Activated CD8-positive, alpha-beta memory T cell treated with anti-CD3 and anti-CD28 coated beads for 48 hours (primary cell): ENCODE data around the gene TMPRSS11F.
"Not testable (repeated sequence)": the region's sequence is repeated elsewhere in the genome, so short reads cannot be mapped to it uniquely, and the experiment has no call there.

Experiments
- DNase-seq, 3 experiments: peaks; one replicate each; pipeline ENCODE4 v3.0.0-alpha.2; 2020; ENCODE audit warnings: low read depth in 2 of 3, low spot score in 2 of 3

Gene TMPRSS11F

GRCh38 chr4:68129793-68130192 is at the start of gene TMPRSS11F:
TMPRSS11F (minus strand) TSS chr4:68129869; CDS start chr4:68129820, 49 bp downstream.
- no peak for DNase-seq

- no peak for DNase-seq
Measured at GRCh38 chr4:68176904-68177303, 47.2 kb upstream of the TMPRSS11F start.

DNA sequence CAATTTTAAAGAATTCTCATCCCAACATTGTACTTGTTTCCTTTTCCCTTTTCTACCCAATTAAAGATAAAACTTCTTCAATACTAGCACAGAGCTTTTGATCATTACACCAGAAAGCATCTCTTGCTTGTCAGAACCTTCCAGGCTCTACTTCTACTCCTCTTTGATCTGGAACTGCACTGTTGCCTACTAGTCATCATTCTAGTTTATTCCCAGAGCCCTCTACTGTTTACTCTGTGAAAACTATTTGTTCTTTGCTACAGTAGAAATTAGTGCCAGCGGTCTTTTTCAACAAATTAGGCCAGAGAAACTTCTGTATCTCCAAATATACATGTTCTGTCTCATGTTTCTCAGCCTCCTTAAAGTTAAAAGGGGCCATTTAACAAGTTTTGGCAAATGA is 46.8 kb upstream of the TMPRSS11F start:
- DNase-seq: no peak

- no peak for DNase-seq
Measured at GRCh38 chr4:68175562-68176155, 46.0 kb upstream of the TMPRSS11F start.

DNA sequence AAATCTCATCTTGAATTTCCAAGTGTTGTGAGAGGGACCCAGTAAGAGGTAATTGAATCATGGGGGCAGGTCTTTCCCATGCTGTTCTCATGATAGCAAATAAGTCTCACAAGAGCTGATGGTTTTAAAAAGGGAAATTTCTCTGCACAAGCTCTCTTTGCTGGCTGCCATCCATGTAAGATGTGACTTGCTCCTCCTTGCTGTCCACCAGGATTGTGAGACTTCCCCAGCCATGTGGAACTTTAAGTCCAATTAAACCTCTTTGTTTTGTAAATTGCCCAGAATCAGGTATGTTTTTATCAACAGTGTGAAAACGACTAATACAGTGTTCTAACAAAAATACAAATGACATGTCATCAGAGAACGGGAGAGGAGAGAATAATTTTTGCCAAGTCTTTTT is 44.7 kb upstream of the TMPRSS11F start:
- not testable (repeated sequence) for DNase-seq

DNA sequence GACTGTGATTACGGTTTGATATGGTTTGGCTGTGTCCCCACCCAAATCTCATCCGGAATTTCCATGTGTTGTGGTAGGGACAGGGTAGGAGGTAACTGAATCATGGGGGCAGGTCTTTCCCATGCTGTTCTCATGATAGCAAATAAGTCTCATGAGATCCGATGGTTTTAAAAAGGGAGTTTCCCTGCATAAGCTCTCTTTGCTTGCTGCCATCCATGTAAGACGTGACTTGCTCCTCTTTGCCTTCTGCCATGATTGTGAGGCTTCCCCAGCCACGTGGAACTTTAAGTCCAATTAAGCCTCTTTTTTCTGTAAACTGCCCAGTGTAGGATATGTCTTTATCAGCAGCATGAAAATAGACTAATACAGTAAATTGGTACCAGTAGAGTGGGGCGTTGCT is 42.5 kb upstream of the TMPRSS11F start:
- not testable (repeated sequence) for DNase-seq

DNA sequence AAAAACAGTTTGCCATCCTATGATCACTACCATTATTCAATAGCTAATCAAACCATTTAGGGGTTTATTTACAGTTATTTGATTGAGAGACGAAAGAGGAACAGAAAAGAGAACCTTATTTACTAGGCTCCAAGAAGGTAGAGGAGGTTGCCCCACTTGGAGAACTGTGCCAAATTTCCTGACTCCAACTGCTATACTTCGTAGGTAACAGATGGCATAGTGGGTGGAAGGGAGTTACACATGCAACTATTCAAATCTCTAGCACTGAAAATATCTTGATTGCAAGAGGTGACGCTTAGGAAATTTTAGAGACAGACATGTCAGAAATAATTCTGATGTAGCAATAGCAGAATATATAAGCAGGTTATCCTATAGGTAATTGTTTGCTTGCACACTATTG is 38.0 kb upstream of the TMPRSS11F start:
- no peak for DNase-seq

DNA sequence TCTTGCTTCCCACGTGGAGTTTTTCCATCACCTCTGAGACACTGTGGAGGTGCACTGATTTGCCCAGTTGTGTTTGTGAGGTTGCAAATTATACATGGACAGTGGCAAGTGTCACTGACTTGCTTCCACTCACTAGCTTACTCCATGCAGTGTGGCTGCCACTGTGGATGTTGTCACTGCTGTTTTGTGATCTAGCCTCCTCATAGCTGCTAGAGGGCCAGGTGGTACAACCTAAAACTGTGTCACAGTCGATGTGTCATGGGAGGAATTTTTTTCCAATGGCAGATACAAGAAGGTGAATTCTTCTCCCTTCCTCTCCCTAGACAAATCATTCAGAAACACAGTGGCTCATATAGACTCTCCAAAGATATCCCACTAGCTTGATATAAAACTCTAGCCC is 37.5 kb upstream of the TMPRSS11F start:
- DNase-seq: no peak

- no peak for DNase-seq
Measured at GRCh38 chr4:68163754-68164153, 34.1 kb upstream of the TMPRSS11F start.

DNA sequence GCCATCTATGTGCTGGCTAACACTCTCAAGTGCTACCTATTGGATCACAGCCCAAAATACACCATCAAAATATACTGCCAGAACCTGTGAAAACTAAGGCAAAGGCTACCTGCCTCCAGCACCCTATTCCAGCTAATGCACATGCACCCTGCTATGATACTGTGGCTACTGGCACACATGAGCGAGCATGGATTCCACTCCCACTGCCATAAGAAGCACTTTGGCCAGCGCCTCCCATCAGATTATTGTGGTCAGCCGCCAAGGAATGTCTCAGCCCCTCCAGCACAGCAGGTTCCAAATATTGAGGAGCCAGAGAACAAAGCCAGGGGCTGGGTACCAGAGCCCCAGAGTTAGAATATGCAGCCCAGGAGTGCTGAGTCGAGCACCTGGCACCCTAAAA is 32.5 kb upstream of the TMPRSS11F start:
- DNase-seq: no peak

- no peak for DNase-seq
Measured at GRCh38 chr4:68152411-68152810, 22.7 kb upstream of the TMPRSS11F start.

GRCh38 chr4:68148800-68149685 is 19.4 kb upstream of the TMPRSS11F start:
- DNase-seq: no peak

DNA sequence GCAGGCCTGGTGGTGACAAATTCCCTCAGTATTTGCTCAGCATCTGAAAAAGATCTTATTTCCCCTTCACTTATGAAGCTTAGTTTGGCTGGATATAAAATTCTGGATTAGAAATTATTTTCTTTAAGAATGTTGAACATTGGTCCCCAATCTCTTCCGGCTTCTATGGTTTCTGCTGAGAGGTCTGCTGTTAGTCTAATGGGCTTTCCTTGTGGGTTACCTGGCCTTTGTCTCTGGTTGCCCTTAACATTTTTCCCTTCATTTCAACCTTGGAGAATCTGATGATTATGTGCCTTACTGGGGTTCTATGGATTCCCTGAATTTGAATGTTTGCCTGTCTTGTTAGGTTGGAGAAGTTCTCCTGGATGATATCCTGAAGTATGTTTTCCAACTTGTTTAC is 17.4 kb upstream of the TMPRSS11F start:
- no peak for DNase-seq

DNA sequence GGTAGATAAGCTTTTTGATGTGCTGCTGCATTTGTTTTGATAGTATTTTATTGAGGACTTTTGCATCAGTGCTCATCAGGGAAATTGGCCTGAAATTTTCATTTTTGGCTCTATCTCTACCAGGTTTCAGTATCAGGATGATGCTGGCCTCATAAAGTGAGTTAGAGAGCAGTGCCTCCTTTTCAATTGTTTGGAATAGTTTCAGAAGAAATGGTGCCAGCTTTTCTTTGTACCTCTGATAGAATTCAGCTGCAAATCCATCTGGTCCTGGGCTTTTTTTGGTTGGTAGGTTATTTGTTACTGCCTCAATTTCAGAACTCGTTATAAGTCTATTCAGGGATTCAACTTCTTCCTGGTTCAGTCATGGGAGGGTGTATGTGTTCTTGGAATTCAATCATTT is 15.6 kb upstream of the TMPRSS11F start:
- no peak for DNase-seq

DNA sequence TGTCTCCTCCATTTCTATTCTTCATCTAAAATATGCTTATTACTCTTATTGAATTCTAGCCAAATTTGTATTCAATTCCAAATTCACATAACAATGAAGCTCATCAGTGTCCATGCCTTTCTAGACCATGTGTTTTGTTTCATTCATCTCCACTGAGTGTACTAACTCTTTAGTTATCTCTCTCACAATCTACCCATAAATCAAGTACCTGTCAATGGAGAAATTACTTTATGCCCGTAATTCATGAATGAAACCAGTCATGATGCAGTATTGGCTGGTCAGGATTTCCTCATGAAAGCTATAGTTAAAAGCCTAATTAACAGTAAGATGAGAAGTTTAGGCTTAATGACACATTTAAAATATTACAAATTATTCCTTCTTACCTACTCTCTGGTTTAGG is 12.2 kb upstream of the TMPRSS11F start:
- no peak for DNase-seq

DNA sequence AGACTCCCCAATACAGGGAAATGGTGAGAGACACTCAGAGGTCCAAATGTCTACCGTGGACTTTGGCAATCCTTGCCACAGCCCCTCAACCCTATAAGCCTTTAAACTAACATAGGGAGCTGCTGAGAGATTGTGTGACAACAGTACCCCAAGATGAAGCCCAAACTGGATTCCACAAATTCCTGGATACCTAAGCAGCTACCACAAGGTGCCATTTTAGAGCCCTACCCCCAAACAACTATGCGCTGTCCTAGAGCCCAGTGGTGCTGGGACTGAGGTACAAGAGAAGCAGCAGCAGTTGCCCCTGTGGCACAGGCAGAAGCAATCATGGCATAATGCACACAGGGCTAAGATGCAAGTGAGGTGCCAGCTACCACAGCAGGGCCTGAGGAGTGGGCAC is 2.7 kb upstream of the TMPRSS11F start:
- no peak for DNase-seq

DNA sequence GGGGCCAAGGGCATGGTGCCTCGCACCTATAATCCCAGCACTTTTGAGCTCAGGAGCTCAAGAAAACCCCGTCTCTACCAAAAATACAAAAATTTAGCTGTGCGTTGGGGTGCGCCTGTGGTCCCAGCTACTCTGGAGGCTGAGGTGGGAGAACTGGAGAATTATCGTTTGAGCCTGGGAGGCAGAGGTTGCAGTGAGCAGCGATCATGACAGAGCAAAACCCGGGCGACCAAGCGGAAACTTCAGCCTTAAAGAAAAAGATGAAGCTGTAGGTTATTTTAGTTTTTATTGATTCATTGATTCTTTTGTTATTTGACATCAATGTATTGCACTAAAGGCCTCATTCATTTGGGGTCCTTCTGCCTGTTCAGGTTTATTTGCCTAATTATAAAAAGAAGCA is 5.4 kb downstream of the TMPRSS11F start:
- DNase-seq: no peak

GRCh38 chr4:68123525-68123924 is 6.1 kb downstream of the TMPRSS11F start:
- no peak for DNase-seq

GRCh38 chr4:68119921-68120320 is 9.7 kb downstream of the TMPRSS11F start:
- no peak for DNase-seq

DNA sequence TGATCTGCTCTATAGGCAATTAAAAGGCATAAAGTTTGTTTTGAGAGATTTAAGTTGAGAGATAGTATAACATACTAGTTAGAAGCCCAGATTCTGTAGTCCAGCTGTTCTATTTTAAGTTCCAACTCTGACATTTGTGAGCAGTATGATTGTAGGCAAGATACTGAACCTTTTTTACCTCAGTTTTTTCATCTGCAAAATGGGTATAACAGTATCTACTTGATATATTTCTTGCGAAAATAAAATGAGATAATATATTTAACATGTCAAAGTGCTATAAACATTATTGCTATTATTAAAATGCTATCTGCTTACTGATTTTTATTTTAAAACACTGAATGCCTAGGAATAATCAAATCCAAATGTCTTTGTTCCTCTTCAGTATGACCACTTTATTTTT is 19.2 kb downstream of the TMPRSS11F start:
- no peak for DNase-seq

DNA sequence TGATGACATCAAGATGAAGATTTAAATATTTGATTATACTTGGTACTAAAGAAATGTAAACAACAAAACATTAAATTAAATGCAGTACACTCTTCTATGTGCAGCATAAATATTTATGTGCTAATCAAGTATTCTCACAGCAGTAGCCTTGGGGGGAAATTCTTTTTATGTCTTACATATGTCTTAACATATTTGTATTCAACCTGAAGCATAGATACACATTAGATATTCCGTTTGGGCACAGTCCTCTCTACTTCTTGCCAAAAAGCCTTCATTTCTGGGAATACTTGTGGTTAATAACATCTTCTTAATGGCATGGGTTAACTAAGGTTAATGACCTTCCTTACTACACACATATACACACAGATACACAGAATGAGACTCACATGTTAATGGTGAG is 19.8 kb downstream of the TMPRSS11F start:
- no peak for DNase-seq

- no peak for DNase-seq
Measured at GRCh38 chr4:68082758-68083157, 46.9 kb downstream of the TMPRSS11F start.

DNA sequence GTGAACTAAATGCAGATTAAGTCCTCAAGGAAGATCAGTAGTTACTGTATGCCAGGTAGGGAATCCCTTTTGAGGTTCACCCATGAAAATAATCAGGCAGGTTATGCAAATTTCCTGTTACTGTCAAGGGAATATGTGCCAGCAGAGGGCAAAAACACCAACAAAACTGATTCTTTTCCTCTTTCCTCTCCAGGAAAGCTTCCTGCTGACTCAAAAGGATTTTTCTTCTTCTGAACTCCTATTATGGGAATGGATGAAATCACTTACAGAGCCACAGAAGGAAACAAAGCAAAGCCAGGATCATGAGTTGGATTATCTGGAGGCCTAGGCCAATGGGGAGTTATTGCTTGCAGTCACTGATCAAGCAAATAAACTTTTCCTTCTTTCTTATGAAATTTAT is 49.7 kb downstream of the TMPRSS11F start:
- DNase-seq: no peak
